ENCODE results near the gene UBE2J2. TPM values are rescaled to one million over a fixed set of nuclear protein-coding genes. Genes with fewer than 3 reads are reported as not detected.

Gene UBE2J2
- total and polyA plus RNA-seq, 2 of the 13 experiments (the other 11 are each of a cell fraction or from before 2014, with no cell fraction given): 25.4 to 29.4 TPM

- TF ChIP-seq PRDM15 (CRISPR knock-in tag; IDR thresholded peaks at IDR 0.05) (peak; percentile 33; the same call in 1 of the 2 replicates), TCF12 (IDR thresholded peaks at IDR 0.05) (no peak), TCF12 (CRISPR knock-in tag; IDR thresholded peaks at IDR 0.05) (no peak), GATA4 (IDR thresholded peaks at IDR 0.05; ENCODE audit: borderline replicate concordance, low read depth) (no peak), ZNF788 (CRISPR knock-in tag; IDR thresholded peaks at IDR 0.05; ENCODE audit: borderline replicate concordance) (peak; percentile 64), ETV5 (CRISPR knock-in tag; IDR thresholded peaks at IDR 0.05; ENCODE audit: borderline replicate concordance) (peak; percentile 92), RARG (CRISPR knock-in tag; IDR thresholded peaks at IDR 0.05; ENCODE audit: low read depth) (0 out of 2 replicates have a peak, but pooled peaks have one; percentile 71), ZNF362 (CRISPR knock-in tag; IDR thresholded peaks at IDR 0.05; ENCODE audit: borderline replicate concordance) (peak; percentile 19; the same call in 1 of the 2 replicates), ZNF609 (CRISPR knock-in tag; IDR thresholded peaks at IDR 0.05; ENCODE audit: borderline replicate concordance) (no peak), MED13 (CRISPR knock-in tag; IDR thresholded peaks at IDR 0.05) (no peak), ZNF317 (CRISPR knock-in tag; IDR thresholded peaks at IDR 0.05) (no peak), ZBTB20 (CRISPR knock-in tag; IDR thresholded peaks at IDR 0.05; ENCODE audit: borderline replicate concordance, low read depth) (no peak), POGZ (CRISPR knock-in tag; IDR thresholded peaks at IDR 0.05) (0 out of 2 replicates have a peak, but pooled peaks have one; percentile 22), JDP2 (CRISPR knock-in tag; IDR thresholded peaks at IDR 0.05; ENCODE audit: borderline replicate concordance) (no peak), ZNF644 (CRISPR knock-in tag; IDR thresholded peaks at IDR 0.05; ENCODE audit: low read depth) (no peak)
Measured at GRCh38 chr1:1307923-1308755, 34.5 kb upstream of the UBE2J2 start, which contains the start of the genes ACAP3 and PUSL1 (continued).

Measured in HepG2 (cell line).